ENCODE measurements around the gene TBX21. TPM values are rescaled to one million over a fixed set of nuclear protein-coding genes. Genes with fewer than 3 reads are reported as not detected.

TBX21 gene, protein sequence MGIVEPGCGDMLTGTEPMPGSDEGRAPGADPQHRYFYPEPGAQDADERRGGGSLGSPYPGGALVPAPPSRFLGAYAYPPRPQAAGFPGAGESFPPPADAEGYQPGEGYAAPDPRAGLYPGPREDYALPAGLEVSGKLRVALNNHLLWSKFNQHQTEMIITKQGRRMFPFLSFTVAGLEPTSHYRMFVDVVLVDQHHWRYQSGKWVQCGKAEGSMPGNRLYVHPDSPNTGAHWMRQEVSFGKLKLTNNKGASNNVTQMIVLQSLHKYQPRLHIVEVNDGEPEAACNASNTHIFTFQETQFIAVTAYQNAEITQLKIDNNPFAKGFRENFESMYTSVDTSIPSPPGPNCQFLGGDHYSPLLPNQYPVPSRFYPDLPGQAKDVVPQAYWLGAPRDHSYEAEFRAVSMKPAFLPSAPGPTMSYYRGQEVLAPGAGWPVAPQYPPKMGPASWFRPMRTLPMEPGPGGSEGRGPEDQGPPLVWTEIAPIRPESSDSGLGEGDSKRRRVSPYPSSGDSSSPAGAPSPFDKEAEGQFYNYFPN
- total RNA-seq: not detected

DNA sequence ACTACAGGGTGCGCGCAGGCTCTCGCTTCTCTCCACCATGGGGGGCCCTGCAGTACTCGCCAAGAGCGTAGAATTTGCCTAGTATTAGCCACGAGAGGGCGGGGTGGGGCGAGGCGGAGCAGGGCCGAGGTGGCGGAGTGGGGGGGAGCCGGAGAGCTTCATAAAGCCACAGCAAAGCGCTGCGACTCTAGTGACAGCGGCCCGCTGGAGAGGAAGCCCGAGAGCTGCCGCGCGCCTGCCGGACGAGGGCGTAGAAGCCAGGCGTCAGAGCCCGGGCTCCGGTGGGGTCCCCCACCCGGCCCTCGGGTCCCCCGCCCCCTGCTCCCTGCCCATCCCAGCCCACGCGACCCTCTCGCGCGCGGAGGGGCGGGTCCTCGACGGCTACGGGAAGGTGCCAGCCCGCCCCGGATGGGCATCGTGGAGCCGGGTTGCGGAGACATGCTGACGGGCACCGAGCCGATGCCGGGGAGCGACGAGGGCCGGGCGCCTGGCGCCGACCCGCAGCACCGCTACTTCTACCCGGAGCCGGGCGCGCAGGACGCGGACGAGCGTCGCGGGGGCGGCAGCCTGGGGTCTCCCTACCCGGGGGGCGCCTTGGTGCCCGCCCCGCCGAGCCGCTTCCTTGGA, at the start of gene TBX21:
TSS of gene TBX21 (plus strand) at position 190 of the 627 bp plus-strand sequence. CDS start at position 409, 219 bp downstream.

DNA sequence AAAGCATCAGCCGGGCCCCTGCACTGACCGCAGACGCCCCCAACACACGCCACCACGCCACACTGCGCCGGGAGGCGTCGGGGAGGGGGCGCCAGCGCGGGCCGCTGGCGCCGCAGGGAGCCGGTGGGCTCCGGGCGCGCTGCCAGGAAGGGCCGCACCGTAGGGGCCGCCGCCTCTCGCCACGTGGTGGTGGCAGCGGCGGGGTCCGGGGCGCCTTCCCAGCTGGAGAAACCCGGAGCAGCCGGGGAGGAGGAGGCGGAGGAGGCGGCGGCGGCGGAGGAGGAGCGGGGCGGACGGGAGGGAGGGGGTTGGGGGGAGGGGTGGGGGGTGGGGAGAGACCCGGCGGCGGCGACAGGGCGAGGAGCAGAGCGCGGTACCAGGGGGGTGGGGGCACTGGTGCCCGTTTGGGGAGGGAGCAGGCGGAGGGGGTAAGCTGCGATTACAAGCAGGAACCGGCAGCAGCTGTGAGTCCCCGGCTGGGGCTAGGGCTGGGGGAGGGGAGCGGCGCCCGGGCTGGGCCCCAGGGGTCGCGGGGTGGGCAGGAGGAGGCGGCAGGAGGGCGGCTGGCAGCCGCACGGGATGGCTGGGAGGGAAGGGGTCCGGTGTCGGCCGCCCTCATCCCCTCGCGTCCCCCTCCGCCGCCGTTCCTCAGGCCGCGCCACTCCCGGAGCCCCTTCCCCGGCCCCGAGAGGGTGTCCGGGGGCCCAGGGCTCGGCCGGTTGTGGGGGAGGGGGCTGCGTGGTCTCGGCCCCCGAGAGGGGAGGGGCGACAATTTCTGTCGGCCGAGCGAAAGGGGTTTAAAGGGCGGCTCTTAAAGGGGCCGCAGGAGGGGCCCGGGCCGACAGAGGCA, 39.1 kb upstream of the TBX21 start, which contains the start of gene TBKBP1:
TSS of gene TBKBP1 (plus strand) at position 431 of the 850 bp plus-strand sequence. CDS start 1,952 bp downstream, outside the sequence.

Other genes with a start within 250 kb of the TBX21 start
- gene NPEPPS, start 202.1 kb upstream of the TBX21 start, total RNA-seq: 305 TPM
- 156 TPM for gene KPNB1, start 83.3 kb upstream of the TBX21 start, total RNA-seq
- 19.1 TPM for gene TBKBP1, start 39.1 kb upstream of the TBX21 start, total RNA-seq
- 17.8 TPM for gene OSBPL7, start 88.6 kb downstream of the TBX21 start, total RNA-seq
- gene MRPL10, start 98.3 kb downstream of the TBX21 start, total RNA-seq: 13.5 TPM
- not detected for gene LRRC46, start 98.4 kb downstream of the TBX21 start, total RNA-seq
- 37.6 TPM for gene SCRN2, start 108.0 kb downstream of the TBX21 start, total RNA-seq
- gene SP6, start 117.9 kb downstream of the TBX21 start, total RNA-seq: not detected
- gene SP2, start 163.0 kb downstream of the TBX21 start, total RNA-seq: 1.3 TPM
- gene PNPO, start 208.3 kb downstream of the TBX21 start, total RNA-seq: 6.9 TPM
- not detected for gene PRR15L, start 224.6 kb downstream of the TBX21 start, total RNA-seq
- gene CDK5RAP3, start 237.9 kb downstream of the TBX21 start, total RNA-seq: 117 TPM